ENCODE measurements around the gene ZNRF1. TPM values are rescaled to one million over a fixed set of nuclear protein-coding genes. Genes with fewer than 3 reads are reported as not detected.
A peak's percentile ranks its signal among the peaks of the same experiment; 100 is the strongest.

Gene ZNRF1
- total RNA-seq, 6 experiments from 2014 or later: 10.2 to 18.8 (median 11.1) TPM

DNA sequence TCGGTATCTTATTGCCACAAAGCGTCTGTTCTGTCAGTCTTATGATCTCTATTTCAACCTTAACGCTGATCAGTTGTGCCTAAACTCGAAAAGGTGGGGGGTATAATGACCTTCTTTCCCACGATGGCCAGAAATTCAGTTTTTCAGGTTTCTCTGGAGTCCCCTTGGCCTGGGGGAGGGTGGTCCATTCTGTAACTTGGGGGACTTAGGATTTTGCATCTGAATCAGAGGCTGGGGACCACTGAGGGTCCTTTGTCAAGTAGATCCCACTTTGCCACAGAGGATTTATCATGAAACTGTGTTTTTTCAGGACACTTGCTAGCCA lies 7.6 kb upstream of the ZNRF1 start:
- intact Hi-C loops (cut with DNase I): loop anchor here in 1 of 2 donors (10.0 kb wide), 1 partner anchor 124 kb away; the partner anchor contains the start of gene LDHD
- ATAC-seq (peak in 1 of 4 donors; percentile 1), DNase-seq (no peak)
- Histone ChIP-seq H3K27me3 (no peaks in the 10 kb centered on the region), H3K9me3 (no peaks in the 10 kb centered on the region), H3K4me1 (peaks cover 0 to 45% (median 19%) of the 10 kb centered on the region in 4 donors), H3K27ac (peak overlapping the region; percentile 81 to 95 (median 93)), H3K36me3 (no peaks in the 10 kb centered on the region), H3K4me3 (no peak overlapping the region)
- no peak for TF ChIP-seq POLR2A (IDR thresholded peaks at IDR 0.05)
- TF ChIP-seq, protein P1, sequence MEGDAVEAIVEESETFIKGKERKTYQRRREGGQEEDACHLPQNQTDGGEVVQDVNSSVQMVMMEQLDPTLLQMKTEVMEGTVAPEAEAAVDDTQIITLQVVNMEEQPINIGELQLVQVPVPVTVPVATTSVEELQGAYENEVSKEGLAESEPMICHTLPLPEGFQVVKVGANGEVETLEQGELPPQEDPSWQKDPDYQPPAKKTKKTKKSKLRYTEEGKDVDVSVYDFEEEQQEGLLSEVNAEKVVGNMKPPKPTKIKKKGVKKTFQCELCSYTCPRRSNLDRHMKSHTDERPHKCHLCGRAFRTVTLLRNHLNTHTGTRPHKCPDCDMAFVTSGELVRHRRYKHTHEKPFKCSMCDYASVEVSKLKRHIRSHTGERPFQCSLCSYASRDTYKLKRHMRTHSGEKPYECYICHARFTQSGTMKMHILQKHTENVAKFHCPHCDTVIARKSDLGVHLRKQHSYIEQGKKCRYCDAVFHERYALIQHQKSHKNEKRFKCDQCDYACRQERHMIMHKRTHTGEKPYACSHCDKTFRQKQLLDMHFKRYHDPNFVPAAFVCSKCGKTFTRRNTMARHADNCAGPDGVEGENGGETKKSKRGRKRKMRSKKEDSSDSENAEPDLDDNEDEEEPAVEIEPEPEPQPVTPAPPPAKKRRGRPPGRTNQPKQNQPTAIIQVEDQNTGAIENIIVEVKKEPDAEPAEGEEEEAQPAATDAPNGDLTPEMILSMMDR (IDR thresholded peaks at IDR 0.05): no peak
- WGBS (ENCODE audit: insufficient coverage, low coverage, low lambda C conversion rate, missing lambda C conversion rate): 53% methylated on average over 5 of the region's 5 CpGs

DNA sequence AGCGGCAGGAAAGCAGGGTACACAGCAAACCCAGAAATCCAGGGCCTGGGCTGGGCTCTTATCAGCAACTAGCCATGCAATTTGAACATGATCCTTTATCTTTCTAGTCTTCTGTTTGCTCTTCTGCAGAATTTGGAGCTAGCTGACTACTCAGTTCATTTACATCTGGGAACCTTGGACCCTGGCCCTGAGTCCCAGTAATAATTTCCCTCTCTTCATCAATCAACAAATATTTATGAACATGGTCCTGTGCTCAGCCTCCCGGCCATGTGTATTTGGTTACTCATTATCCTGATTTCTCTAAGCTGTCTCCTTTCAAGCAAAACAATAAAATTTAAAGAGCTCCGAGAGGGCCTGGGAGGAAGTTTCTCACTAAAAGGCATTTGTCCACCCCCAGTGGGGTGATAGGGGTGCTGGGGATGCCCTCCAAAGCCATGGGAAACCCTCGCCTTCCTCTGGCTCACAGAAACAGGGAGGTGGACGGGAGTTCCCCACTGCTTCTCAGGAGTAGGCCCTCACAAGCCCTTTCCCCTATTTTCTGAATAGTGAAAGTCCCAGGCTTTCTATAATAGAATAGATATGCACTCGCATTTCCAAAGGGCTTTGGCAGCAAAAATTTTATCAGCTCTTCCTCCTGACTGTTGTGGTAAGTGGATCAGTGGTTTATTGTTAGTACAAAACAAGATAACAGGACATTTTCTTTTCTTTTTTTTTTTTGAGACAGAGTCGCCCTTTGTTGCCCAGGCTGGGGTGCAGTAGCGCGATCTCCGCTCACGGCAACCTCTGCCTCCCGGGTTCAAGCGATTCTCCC lies 7.0 kb upstream of the ZNRF1 start:
- intact Hi-C loops (cut with DNase I): loop anchor here in 1 of 2 donors (10.0 kb wide), 1 partner anchor 123 kb away; the partner anchor contains the start of gene LDHD
- H3K27me3 ChIP-seq: no peaks in the 10 kb centered on the region
- no peaks in the 10 kb centered on the region for H3K36me3 ChIP-seq
- peak overlapping the region in 2 of 3 donors; percentile 29 to 31 for H3K4me3 ChIP-seq
- peak; percentile 48 for TF ChIP-seq POLR2A (IDR thresholded peaks at IDR 0.05)
- TF ChIP-seq, protein P1 (IDR thresholded peaks at IDR 0.05): no peak
- DNase-seq: peak; percentile 54 to 89 (median 62)
- no peaks in the 10 kb centered on the region for H3K9me3 ChIP-seq
- peaks cover 0 to 48% (median 19%) of the 10 kb centered on the region in 4 donors for H3K4me1 ChIP-seq
- peak overlapping the region; percentile 89 to 95 (median 93) for H3K27ac ChIP-seq
- 15% methylated on average over 13 of the region's 13 CpGs for WGBS (ENCODE audit: insufficient coverage, low coverage, low lambda C conversion rate, missing lambda C conversion rate)
- ATAC-seq: peak; percentile 85 to 92 (median 90)

DNA sequence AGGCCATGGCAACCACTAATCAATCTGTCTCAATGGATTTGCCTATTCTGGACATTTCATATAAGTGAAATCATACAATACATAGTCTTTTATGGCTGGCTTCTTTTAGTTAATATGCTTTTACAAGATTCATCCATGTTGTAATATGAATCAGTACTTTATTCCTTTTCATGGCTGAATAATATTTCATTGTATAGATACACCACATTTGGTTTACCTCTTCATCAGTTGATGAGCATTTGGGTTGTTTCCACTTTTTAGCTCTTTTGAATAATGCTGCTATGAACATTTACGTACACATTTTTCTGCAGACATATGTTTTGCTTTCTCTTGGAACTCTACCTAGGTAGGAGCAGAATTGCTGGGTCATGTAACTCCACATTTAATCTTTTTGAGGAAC lies 2.8 kb upstream of the ZNRF1 start:
- Histone ChIP-seq H3K4me3 (no peak overlapping the region), H3K4me1 (peaks cover 0 to 55% (median 13%) of the 10 kb centered on the region in 4 donors), H3K9me3 (no peaks in the 10 kb centered on the region), H3K27ac (peak overlapping the region in 1 of 3 donors; percentile 74), H3K27me3 (no peaks in the 10 kb centered on the region), H3K36me3 (no peaks in the 10 kb centered on the region)
- ATAC-seq (no peak), DNase-seq (no peak)
- 100% methylated on average over 1 of the region's 1 CpG for WGBS (ENCODE audit: insufficient coverage, low coverage, low lambda C conversion rate, missing lambda C conversion rate)
- intact Hi-C loops (cut with DNase I): loop anchor here (5.0 to 10.0 kb wide), 2 partner anchors 116 to 119 kb away; partner anchors contain the start of gene LDHD (in 1 of the 2)
- TF ChIP-seq, protein P1 (IDR thresholded peaks at IDR 0.05): no peak
- no peak for TF ChIP-seq POLR2A (IDR thresholded peaks at IDR 0.05)

DNA sequence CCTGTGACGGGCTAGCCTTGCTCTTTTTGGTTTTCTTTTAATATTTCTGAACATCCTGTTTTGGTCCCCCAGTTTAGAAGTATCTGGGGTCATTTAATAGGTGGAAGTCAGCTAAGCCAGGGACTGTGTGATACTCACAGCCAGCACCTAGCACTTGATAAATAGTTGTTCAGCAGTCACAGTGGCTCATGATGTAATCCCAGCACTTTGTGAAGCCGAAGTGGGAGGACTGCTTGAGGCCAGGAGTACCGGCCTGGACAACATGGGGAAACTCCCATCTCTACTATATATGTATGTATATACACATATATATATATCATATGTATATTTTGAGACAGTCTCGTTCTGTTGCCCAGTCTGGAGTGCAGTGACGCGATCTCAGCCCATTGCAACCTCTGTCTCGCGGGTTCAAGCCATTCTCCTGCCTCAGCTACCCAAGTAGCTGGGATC lies 1.8 kb upstream of the ZNRF1 start:
- Histone ChIP-seq H3K4me1 (peaks cover 0 to 46% (median 12%) of the 10 kb centered on the region in 4 donors), H3K27ac (peak overlapping the region; percentile 47 to 74 (median 56)), H3K4me3 (no peak overlapping the region), H3K9me3 (no peaks in the 10 kb centered on the region), H3K27me3 (no peaks in the 10 kb centered on the region), H3K36me3 (no peaks in the 10 kb centered on the region)
- intact Hi-C loops (cut with DNase I): loop anchor here (5.0 to 10.0 kb wide), 2 partner anchors 115 to 118 kb away; partner anchors contain the start of gene LDHD (in 1 of the 2)
- DNase-seq: no peak
- 61% methylated on average over 6 of the region's 8 CpGs for WGBS (ENCODE audit: insufficient coverage, low coverage, low lambda C conversion rate, missing lambda C conversion rate)
- peak; percentile 50 to 62 (median 58) for ATAC-seq
- peak; percentile 9 for TF ChIP-seq POLR2A (IDR thresholded peaks at IDR 0.05)
- TF ChIP-seq, protein P1 (IDR thresholded peaks at IDR 0.05): no peak

Data from right lobe of liver (tissue), 6 donors.